NB4 (cell line): Measurements from ENCODE around the gene CALHM3.

Experiments used
- MYC ChIP-seq: IDR thresholded peaks from 2 replicates; pipeline ENCODE4 v1.6.1; 2011; ENCODE audit warnings: low read depth, low read length
- POLR2A ChIP-seq: IDR thresholded peaks from 2 replicates; pipeline ENCODE4 v1.6.1; 2011; ENCODE audit warnings: mild to moderate bottlenecking; ENCODE audit not compliant: insufficient read length; ENCODE audit errors: extremely low read depth
- TF ChIP-seq, protein P1 (sequence below): IDR thresholded peaks from one replicate; pipeline ENCODE4 v1.5.1; 2012; ENCODE audit warnings: low read depth, low read length

DNA sequence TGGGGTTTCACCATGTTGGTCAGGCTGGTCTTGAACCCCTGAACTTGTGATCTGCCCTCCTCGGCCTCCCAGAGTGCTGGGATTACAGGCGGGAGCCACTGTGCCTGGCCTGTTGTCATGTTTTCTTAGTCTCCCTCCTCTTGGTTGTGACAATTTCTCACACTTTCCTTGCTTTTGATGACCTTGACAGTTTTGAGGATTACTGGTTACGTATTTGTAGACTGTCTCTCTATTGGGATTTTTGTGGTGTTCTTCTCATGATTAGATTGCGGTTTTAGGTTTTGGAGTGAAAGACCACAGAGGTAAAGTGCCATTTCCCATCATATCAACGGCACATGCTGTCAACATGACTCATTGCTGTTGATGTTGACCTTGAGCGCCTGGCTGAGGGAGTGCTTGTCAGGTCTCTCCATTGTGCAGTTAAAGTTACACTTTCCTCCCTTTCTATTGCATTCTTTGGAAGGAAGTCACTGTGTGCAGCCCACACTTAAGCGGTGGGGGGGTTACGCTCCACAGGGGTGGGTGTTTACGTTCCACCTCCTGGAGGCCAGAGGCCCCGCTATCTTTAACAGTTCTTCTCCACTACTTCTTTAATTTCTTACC, 25.2 kb upstream of the CALHM3 start:
- TF ChIP-seq, protein P1, sequence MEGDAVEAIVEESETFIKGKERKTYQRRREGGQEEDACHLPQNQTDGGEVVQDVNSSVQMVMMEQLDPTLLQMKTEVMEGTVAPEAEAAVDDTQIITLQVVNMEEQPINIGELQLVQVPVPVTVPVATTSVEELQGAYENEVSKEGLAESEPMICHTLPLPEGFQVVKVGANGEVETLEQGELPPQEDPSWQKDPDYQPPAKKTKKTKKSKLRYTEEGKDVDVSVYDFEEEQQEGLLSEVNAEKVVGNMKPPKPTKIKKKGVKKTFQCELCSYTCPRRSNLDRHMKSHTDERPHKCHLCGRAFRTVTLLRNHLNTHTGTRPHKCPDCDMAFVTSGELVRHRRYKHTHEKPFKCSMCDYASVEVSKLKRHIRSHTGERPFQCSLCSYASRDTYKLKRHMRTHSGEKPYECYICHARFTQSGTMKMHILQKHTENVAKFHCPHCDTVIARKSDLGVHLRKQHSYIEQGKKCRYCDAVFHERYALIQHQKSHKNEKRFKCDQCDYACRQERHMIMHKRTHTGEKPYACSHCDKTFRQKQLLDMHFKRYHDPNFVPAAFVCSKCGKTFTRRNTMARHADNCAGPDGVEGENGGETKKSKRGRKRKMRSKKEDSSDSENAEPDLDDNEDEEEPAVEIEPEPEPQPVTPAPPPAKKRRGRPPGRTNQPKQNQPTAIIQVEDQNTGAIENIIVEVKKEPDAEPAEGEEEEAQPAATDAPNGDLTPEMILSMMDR, result no peak
- TF ChIP-seq POLR2A, result no peak
- TF ChIP-seq MYC, result peak; percentile 90
